ENCODE measurements around the gene EFNB1.
A peak's percentile ranks its signal among the peaks of the same experiment; 100 is the strongest.

EFNB1 gene

DNA sequence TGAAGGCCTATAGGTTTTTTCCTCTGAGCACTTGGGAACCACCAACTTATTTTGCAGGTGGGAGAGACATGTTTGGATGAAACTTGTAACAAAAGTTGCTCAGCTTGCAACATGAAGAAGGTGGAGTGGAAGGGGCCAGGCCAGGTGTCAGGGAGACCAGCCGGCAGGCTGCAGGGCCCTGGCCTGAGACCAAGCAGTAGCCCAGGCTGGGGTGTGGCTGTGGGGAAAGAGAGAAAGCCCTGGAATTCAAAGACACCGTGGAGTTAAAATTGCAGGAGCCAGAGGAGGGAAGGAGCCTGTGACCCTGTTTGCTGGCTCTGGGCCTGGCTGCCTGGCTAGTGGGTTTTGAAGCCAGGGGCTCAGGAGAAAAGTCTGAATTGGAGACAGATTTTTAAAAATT lies 43.4 kb downstream of the EFNB1 start:
- TF ChIP-seq CTCF (IDR thresholded peaks at IDR 0.05; ENCODE audit: insufficient read depth, low read depth, low read length, missing control alignments) = no peak
- no peak for DNase-seq (ENCODE audit: low read depth)
- H3K4me3 ChIP-seq (ENCODE audit: low read length) = no peak overlapping the region

DNA sequence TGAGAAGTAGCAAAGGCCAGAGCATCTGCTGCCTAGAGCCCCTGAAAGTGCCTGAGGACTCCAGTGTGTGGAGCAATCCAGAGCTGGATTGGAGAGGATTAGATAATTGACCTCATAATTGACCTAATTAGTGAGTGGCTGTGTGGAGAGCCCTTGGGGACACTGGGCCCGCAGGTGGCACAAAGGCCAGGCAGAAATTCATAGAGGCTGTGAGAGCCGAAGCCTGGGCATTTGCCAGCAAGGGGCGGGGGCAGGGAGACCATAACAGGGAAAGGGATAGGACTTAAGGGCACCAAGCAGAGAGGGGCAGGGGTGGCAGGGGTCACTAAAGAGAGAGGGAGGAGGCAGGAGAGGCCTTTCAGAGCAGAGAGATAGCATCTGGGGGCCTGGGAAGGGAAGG lies 45.3 kb downstream of the EFNB1 start:
- TF ChIP-seq CTCF (IDR thresholded peaks at IDR 0.05; ENCODE audit: insufficient read depth, low read depth, low read length, missing control alignments) = no peak

DNA sequence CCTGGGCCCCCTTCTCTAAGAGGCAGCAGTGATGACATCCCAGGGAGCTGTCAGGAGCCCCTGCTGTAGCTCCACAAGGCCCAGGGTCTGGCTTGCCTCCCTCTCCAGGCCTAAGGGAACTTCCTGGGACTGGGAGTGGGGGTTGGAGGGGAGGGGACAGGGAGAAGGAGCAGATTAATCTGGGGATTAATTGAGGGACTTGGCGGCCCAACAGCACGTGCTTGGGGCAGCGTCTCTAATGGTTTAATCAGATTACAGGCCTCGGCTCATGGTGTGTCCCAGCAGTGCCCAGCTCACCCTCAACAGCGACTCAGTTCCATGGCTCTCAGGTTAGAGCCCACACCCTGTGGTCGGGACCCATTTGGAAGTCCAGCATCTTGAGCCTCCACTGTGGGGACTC lies 47.9 kb downstream of the EFNB1 start:
- no peak for DNase-seq (ENCODE audit: low read depth)
- TF ChIP-seq CTCF (IDR thresholded peaks at IDR 0.05; ENCODE audit: insufficient read depth, low read depth, low read length, missing control alignments) = no peak
- no peak overlapping the region for H3K4me3 ChIP-seq (ENCODE audit: low read length)

More for the DNA sequence above, 45.3 kb downstream of the EFNB1 start:
- H3K4me3 ChIP-seq (ENCODE audit: low read length) = no peak overlapping the region
- no peak for DNase-seq (ENCODE audit: low read depth)

DNA sequence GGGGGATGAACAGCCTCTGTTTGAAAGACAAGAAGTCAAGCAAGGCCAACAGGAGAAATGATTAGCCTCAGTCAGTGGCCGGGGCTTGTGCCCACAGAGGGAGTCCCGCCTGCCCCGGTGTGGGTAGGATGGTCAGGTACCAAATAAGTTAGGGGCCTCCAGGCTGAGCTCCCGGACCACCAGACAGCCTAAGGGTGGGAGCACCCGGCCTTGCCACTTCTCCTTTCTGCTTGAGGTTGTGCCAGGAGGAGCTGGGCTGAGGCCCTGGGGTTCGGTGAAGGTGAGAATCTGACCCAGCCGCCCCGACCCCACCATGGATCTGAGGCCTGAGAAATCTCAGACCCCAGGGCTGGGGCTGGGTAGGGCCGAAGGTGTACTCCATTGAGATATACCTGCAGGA lies 48.8 kb downstream of the EFNB1 start:
- DNase-seq (ENCODE audit: low read depth) = no peak
- no peak for TF ChIP-seq CTCF (IDR thresholded peaks at IDR 0.05; ENCODE audit: insufficient read depth, low read depth, low read length, missing control alignments)

DNA sequence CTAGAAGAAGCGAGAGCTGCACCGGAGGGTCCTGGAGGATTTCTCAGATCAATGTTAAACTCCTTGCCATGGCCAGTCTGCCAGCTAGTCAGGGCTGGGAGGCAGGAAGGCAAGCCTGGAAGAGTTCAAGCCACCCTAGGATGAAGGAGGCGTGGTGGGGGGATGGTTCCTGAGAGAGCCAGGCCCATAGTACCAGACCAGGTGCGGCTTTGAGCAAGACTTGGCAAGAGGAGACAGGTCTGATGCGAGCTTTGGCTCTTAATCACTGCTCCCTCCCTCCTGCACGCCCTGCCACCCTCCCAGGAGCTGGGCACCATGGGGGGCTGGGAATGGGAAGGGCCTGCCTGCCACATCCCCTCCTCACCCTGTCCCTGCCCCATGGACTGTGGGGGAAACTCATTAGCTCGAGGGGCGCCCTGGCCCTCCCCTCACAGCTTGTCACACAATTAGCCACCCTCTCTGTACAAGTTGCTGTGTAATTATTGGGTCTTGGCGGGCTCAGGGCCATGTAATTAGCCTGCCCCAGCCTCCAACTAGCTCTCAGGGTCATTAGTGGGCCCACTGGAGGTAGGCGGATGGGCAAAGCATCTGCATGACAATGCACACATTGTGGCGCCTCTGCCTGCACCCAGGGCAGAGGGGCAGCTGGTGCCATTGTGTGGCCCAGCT lies 50.3 kb downstream of the EFNB1 start:
- H3K4me3 ChIP-seq (ENCODE audit: low read length) = no peak overlapping the region
- peak; percentile 92 for DNase-seq (ENCODE audit: low read depth)
- no peak for TF ChIP-seq CTCF (IDR thresholded peaks at IDR 0.05; ENCODE audit: insufficient read depth, low read depth, low read length, missing control alignments)

More for the DNA sequence above, 48.8 kb downstream of the EFNB1 start:
- H3K4me3 ChIP-seq (ENCODE audit: low read length) = no peak overlapping the region

GRCh38 chrX:68880846-68881552 lies 52.2 kb downstream of the EFNB1 start:
- no peak overlapping the region for H3K4me3 ChIP-seq (ENCODE audit: low read length)
- no peak for TF ChIP-seq CTCF (IDR thresholded peaks at IDR 0.05; ENCODE audit: insufficient read depth, low read depth, low read length, missing control alignments)
- no peak for DNase-seq (ENCODE audit: low read depth)
